CD4-positive, alpha-beta memory T cell (primary cell): ENCODE data around the gene ZFYVE9. TPM values are rescaled to one million over a fixed set of nuclear protein-coding genes. Genes with fewer than 3 reads are reported as not detected.

ENCODE experiments used
- CTCF ChIA-PET: fragments of 350-600 bp; sonication (Branson Sonifier 250); formaldehyde crosslinking; loops from one replicate; lab custom pipeline; 2021; ENCODE audit warnings: inconsistent platforms; ENCODE audit not compliant: partially characterized antibody; lab: Charles Lee
- POLR2A ChIA-PET: fragments of 350-600 bp; sonication (Branson Sonifier 250); formaldehyde crosslinking; loops from one replicate; lab custom pipeline; 2021; ENCODE audit not compliant: partially characterized antibody; lab: Charles Lee
- DNase-seq, 5 donors: peaks; one replicate each; pipeline versions ENCODE4 v3.0.0 to v3.0.0-alpha.2; 2020 to 2022; ENCODE audit warnings: mixed read lengths in 1 of 5
- H3K27ac ChIP-seq: one replicate; pipeline ENCODE4 v1.7.0; 2013; ENCODE audit warnings: low read depth, low read length
- H3K27me3 ChIP-seq: 2 replicates; pipeline ENCODE4 v1.7.0; 2013; ENCODE audit warnings: mild to moderate bottlenecking, low read length, moderate library complexity; ENCODE audit not compliant: insufficient read depth
- H3K36me3 ChIP-seq: 2 replicates; pipeline ENCODE4 v1.7.0; 2013; ENCODE audit warnings: mild to moderate bottlenecking, low read length, moderate library complexity; ENCODE audit not compliant: insufficient read depth
- H3K4me1 ChIP-seq: 2 replicates; pipeline ENCODE4 v1.7.0; 2013; ENCODE audit warnings: mild to moderate bottlenecking, low read length, moderate library complexity; ENCODE audit not compliant: insufficient read depth
- H3K4me3 ChIP-seq, 2 donors: one replicate each; pipeline ENCODE4 v1.7.0; 2013; ENCODE audit warnings: low read length in 2 of 2, mild to moderate bottlenecking in 1 of 2
- H3K9me3 ChIP-seq, 2 donors: one replicate each; pipeline ENCODE4 v1.7.0; 2013; ENCODE audit warnings: low read length in 2 of 2, control low read depth in 1 of 2; ENCODE audit not compliant: control insufficient read depth in 1 of 2
- H3K27ac Mint-ChIP-seq, 7 donors: one replicate each; pipeline ENCODE4 v1.8.0; 2020 to 2021; ENCODE audit warnings: mixed read lengths in 7 of 7, mild to moderate bottlenecking in 6 of 7, inconsistent platforms in 3 of 7, moderate library complexity in 3 of 7
- H3K27me3 Mint-ChIP-seq, 2 donors: one replicate each; pipeline ENCODE4 v1.8.0; 2020 to 2021; ENCODE audit warnings: mixed read lengths in 2 of 2
- H3K36me3 Mint-ChIP-seq, 2 donors: one replicate each; pipeline ENCODE4 v1.8.0; 2020 to 2021; ENCODE audit warnings: mixed read lengths in 2 of 2, inconsistent platforms in 1 of 2, mild to moderate bottlenecking in 1 of 2
- H3K4me1 Mint-ChIP-seq, 4 donors: one replicate each; pipeline ENCODE4 v1.8.0; 2020 to 2021; ENCODE audit warnings: mixed read lengths in 4 of 4, mild to moderate bottlenecking in 1 of 4
- H3K4me3 Mint-ChIP-seq, 8 donors: one replicate each; pipeline ENCODE4 v1.8.0; 2020 to 2021; ENCODE audit warnings: mixed read lengths in 8 of 8, mild to moderate bottlenecking in 7 of 8, moderate library complexity in 6 of 8, inconsistent platforms in 3 of 8
- H3K9me3 Mint-ChIP-seq, 8 donors: one replicate each; pipeline ENCODE4 v1.8.0; 2020 to 2021; ENCODE audit warnings: mixed read lengths in 8 of 8, mild to moderate bottlenecking in 5 of 8, inconsistent platforms in 3 of 8, moderate library complexity in 1 of 8
- intact Hi-C: fragments of 100-400 bp; cut with micrococcal nuclease; formaldehyde crosslinking; loops from one replicate; pipeline ENCODE4 v1.15.1; 2023
- polyA plus RNA-seq, 2 donors: library from polyadenylated mRNA; unstranded; fragments of 300-500 nt; fragmentation: Illumina TruSeq; gene quantifications; one replicate each; pipeline ENCODE4 v1.2.3, GENCODE V29; 2021
- total RNA-seq, 2 experiments: library from RNA; stranded (reverse); gene quantifications; one replicate each; pipeline ENCODE4 v1.2.3, GENCODE V29; 2021

The ZFYVE9 gene
- total and polyA plus RNA-seq, 4 experiments from 2014 or later, result 0.60 to 12.8 (median 7.0) TPM

DNA sequence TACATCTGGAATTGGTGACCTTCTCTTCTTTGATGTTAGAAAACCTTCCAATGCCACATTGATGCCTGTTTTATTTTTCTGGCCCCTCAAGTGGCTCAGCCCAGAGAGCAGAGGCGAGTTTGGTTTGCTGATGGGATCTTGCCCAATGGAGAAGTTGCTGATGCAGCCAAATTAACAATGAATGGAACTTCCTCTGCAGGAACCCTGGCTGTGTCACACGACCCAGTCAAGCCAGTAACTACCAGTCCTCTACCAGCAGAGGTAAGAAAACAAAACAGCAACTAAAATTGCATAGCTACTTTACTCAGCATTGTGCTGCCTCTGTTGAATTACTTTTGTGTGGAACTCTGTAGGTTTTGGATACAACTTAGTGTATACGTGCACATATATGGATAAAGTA is 126.5 kb downstream of the ZFYVE9 start:
- Histone ChIP-seq H3K4me1 (no peaks in the 10 kb centered on the region), H3K27ac (no peak overlapping the region), H3K27me3 (no peaks in the 10 kb centered on the region), H3K4me3 (no peak overlapping the region), H3K9me3 (no peaks in the 10 kb centered on the region), H3K36me3 (no peaks in the 10 kb centered on the region)
- Mint-ChIP-seq H3K9me3 (no peaks in the 10 kb centered on the region), H3K4me1 (no peaks in the 10 kb centered on the region), H3K36me3 (peaks cover 14 to 16% of the 10 kb centered on the region in 2 donors), H3K4me3 (no peak overlapping the region), H3K27ac (no peak overlapping the region), H3K27me3 (no peaks in the 10 kb centered on the region)
- POLR2A ChIA-PET, result no interaction called here
- CTCF ChIA-PET, result no interaction called here
- no peak for DNase-seq
- intact Hi-C loops, result no loop called here

DNA sequence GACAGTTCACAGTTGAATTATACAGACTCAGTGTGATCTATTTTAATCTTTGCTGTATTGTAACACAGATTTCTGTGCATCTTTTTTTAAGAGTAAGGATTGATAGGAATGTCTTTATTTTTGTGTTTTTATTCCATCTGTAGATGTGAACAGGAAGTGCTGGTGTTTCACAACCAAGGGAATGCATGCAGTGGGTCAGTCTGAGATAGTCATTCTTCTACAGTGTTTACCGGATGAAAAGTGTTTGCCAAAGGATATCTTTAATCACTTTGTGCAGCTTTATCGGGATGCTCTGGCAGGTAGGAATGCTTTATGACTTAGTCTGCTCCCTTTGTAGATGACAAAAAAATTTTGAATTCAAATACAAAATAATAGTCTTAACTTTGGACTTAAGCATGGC is 139.6 kb downstream of the ZFYVE9 start:
- Histone ChIP-seq H3K4me1 (no peaks in the 10 kb centered on the region), H3K4me3 (no peak overlapping the region), H3K9me3 (no peaks in the 10 kb centered on the region), H3K36me3 (no peaks in the 10 kb centered on the region), H3K27ac (no peak overlapping the region), H3K27me3 (no peaks in the 10 kb centered on the region)
- peaks cover 5 to 14% of the 10 kb centered on the region in 2 donors for H3K36me3 Mint-ChIP-seq
- H3K4me3 Mint-ChIP-seq, result no peak overlapping the region
- H3K9me3 Mint-ChIP-seq, result no peaks in the 10 kb centered on the region
- no peaks in the 10 kb centered on the region for H3K4me1 Mint-ChIP-seq
- POLR2A ChIA-PET, result no interaction called here
- intact Hi-C loops, result no loop called here
- no peaks in the 10 kb centered on the region for H3K27me3 Mint-ChIP-seq
- no peak overlapping the region for H3K27ac Mint-ChIP-seq
- CTCF ChIA-PET, result no interaction called here
- DNase-seq, result no peak

GRCh38 chr1:52288286-52288685 is 146.4 kb downstream of the ZFYVE9 start:
- DNase-seq, result no peak
- Mint-ChIP-seq H3K4me1 (no peaks in the 10 kb centered on the region), H3K9me3 (no peaks in the 10 kb centered on the region), H3K27ac (no peak overlapping the region), H3K27me3 (no peaks in the 10 kb centered on the region), H3K4me3 (no peak overlapping the region), H3K36me3 (peaks cover 0 to 4% of the 10 kb centered on the region in 2 donors)
- CTCF ChIA-PET, result no interaction called here
- Histone ChIP-seq H3K9me3 (no peaks in the 10 kb centered on the region), H3K4me3 (no peak overlapping the region), H3K27ac (no peak overlapping the region), H3K4me1 (no peaks in the 10 kb centered on the region), H3K27me3 (no peaks in the 10 kb centered on the region), H3K36me3 (no peaks in the 10 kb centered on the region)
- intact Hi-C loops, result no loop called here
- POLR2A ChIA-PET, result no interaction called here

- ChIA-PET POLR2A (no interaction called here), CTCF (interaction anchor here (1.6 kb wide), 1 partner anchor 168 kb away, joined by 6 read pairs; no protein-coding TSS in a partner anchor)
- H3K9me3 ChIP-seq, result no peaks in the 10 kb centered on the region
- Mint-ChIP-seq H3K4me1 (peaks cover 0 to 2% (median 0%) of the 10 kb centered on the region in 4 donors), H3K36me3 (no peaks in the 10 kb centered on the region), H3K4me3 (no peak overlapping the region), H3K27ac (peak overlapping the region in 1 of 7 donors; percentile 29), H3K9me3 (no peaks in the 10 kb centered on the region), H3K27me3 (no peaks in the 10 kb centered on the region)
- H3K4me1 ChIP-seq, result no peaks in the 10 kb centered on the region
- H3K27me3 ChIP-seq, result no peaks in the 10 kb centered on the region
- intact Hi-C loops, result no loop called here
- no peaks in the 10 kb centered on the region for H3K36me3 ChIP-seq
- H3K27ac ChIP-seq, result no peak overlapping the region
- DNase-seq, result no peak
- no peak overlapping the region for H3K4me3 ChIP-seq
These were observed 152.7 kb downstream of the ZFYVE9 start for GRCh38 chr1:52294580-52294979.

DNA sequence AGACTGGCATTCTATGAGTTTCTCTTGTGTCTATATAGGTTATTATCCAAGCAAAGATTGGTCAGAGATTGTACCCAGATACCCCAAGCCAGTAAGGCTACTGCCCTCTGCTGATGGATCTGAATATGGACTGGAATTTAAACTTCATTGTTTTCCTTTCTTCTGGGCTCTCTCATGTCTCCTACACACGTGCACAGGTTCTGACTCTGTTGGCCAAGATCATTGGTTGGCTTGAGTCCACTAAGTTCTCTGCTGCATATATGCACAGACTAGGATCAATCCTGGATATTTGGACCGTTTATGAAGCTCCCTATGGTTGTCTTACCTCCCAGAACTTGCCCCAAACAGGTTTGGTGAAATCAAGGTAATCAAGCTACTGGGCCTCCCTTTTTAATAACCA is 154.5 kb downstream of the ZFYVE9 start:
- CTCF ChIA-PET, result interaction anchor here (0.8 to 3.8 kb wide), 11 partner anchors 10 to 390 kb away, joined by 3 to 22 read pairs (median 4); no protein-coding TSS in a partner anchor
- Histone ChIP-seq H3K27me3 (no peaks in the 10 kb centered on the region), H3K36me3 (no peaks in the 10 kb centered on the region), H3K27ac (no peak overlapping the region), H3K4me3 (no peak overlapping the region), H3K4me1 (no peaks in the 10 kb centered on the region), H3K9me3 (no peaks in the 10 kb centered on the region)
- POLR2A ChIA-PET, result interaction anchor here (1.6 kb wide), 1 partner anchor 154 kb away, joined by 4 read pairs; the partner anchor contains the start of gene ZFYVE9
- Mint-ChIP-seq H3K4me1 (peaks cover 0 to 2% (median 0%) of the 10 kb centered on the region in 4 donors), H3K36me3 (no peaks in the 10 kb centered on the region), H3K4me3 (no peak overlapping the region), H3K27me3 (no peaks in the 10 kb centered on the region), H3K27ac (no peak overlapping the region), H3K9me3 (no peaks in the 10 kb centered on the region)
- DNase-seq, result peak in 4 of 5 donors; percentile 23 to 42 (median 27)
- intact Hi-C loops, result loop anchor here (1.0 kb wide), 2 partner anchors 154 to 169 kb away; partner anchors contain the start of gene ZFYVE9

GRCh38 chr1:52305417-52306226 is 163.7 kb downstream of the ZFYVE9 start:
- H3K36me3 Mint-ChIP-seq, result peaks cover 6 to 7% of the 10 kb centered on the region in 2 donors
- Histone ChIP-seq H3K27ac (no peak overlapping the region), H3K27me3 (no peaks in the 10 kb centered on the region), H3K4me3 (no peak overlapping the region), H3K4me1 (no peaks in the 10 kb centered on the region), H3K36me3 (no peaks in the 10 kb centered on the region), H3K9me3 (no peaks in the 10 kb centered on the region)
- H3K27me3 Mint-ChIP-seq, result no peaks in the 10 kb centered on the region
- peaks cover 0 to 2% (median 0%) of the 10 kb centered on the region in 8 donors for H3K9me3 Mint-ChIP-seq
- H3K27ac Mint-ChIP-seq, result no peak overlapping the region
- DNase-seq, result no peak
- H3K4me1 Mint-ChIP-seq, result peaks cover 0 to 1% (median 0%) of the 10 kb centered on the region in 4 donors
- intact Hi-C loops, result no loop called here
- CTCF ChIA-PET, result interaction anchor here (3.8 kb wide), 1 partner anchor 9 kb away, joined by 13 read pairs; no protein-coding TSS in a partner anchor
- POLR2A ChIA-PET, result no interaction called here
- no peak overlapping the region for H3K4me3 Mint-ChIP-seq

GRCh38 chr1:52306227-52307006 is 164.5 kb downstream of the ZFYVE9 start:
- Mint-ChIP-seq H3K4me1 (peaks cover 0 to 1% (median 0%) of the 10 kb centered on the region in 4 donors), H3K27me3 (no peaks in the 10 kb centered on the region), H3K4me3 (no peak overlapping the region), H3K27ac (no peak overlapping the region), H3K36me3 (peaks cover 6 to 7% of the 10 kb centered on the region in 2 donors), H3K9me3 (peaks cover 0 to 2% (median 0%) of the 10 kb centered on the region in 8 donors)
- Histone ChIP-seq H3K27ac (no peak overlapping the region), H3K27me3 (no peaks in the 10 kb centered on the region), H3K4me1 (no peaks in the 10 kb centered on the region), H3K4me3 (no peak overlapping the region), H3K36me3 (no peaks in the 10 kb centered on the region), H3K9me3 (no peaks in the 10 kb centered on the region)
- no peak for DNase-seq
- intact Hi-C loops, result no loop called here
- CTCF ChIA-PET, result interaction anchor here (3.8 kb wide), 1 partner anchor 10 kb away, joined by 13 read pairs; no protein-coding TSS in a partner anchor
- POLR2A ChIA-PET, result no interaction called here
